Fibroblast of pulmonary artery (primary cell): ENCODE measurements around the gene PTX3.

ENCODE experiments used
- DNase-seq: peaks from one replicate; pipeline ENCODE4 v3.0.0-alpha.2; 2010; ENCODE audit warnings: low read depth
- H3K4me3 ChIP-seq: replicated peaks from 2 replicates; pipeline ENCODE4 v1.5.1; 2011; ENCODE audit warnings: low read depth, mild to moderate bottlenecking, control low read depth, low read length, moderate library complexity
- TF ChIP-seq, protein P1 (sequence below): IDR thresholded peaks from 2 replicates; pipeline ENCODE4 v1.5.1; 2011; ENCODE audit warnings: mild to moderate bottlenecking, control low read depth, low read length, inconsistent platforms; ENCODE audit errors: missing control alignments

Gene PTX3

GRCh38 chr3:157394411-157394810, 42.2 kb upstream of the PTX3 start:
- DNase-seq = no peak
- TF ChIP-seq, protein P1, sequence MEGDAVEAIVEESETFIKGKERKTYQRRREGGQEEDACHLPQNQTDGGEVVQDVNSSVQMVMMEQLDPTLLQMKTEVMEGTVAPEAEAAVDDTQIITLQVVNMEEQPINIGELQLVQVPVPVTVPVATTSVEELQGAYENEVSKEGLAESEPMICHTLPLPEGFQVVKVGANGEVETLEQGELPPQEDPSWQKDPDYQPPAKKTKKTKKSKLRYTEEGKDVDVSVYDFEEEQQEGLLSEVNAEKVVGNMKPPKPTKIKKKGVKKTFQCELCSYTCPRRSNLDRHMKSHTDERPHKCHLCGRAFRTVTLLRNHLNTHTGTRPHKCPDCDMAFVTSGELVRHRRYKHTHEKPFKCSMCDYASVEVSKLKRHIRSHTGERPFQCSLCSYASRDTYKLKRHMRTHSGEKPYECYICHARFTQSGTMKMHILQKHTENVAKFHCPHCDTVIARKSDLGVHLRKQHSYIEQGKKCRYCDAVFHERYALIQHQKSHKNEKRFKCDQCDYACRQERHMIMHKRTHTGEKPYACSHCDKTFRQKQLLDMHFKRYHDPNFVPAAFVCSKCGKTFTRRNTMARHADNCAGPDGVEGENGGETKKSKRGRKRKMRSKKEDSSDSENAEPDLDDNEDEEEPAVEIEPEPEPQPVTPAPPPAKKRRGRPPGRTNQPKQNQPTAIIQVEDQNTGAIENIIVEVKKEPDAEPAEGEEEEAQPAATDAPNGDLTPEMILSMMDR = no peak
- no peak overlapping the region for H3K4me3 ChIP-seq

GRCh38 chr3:157398598-157398997, 38.1 kb upstream of the PTX3 start:
- TF ChIP-seq, protein P1 = no peak
- H3K4me3 ChIP-seq = no peak overlapping the region
- no peak for DNase-seq

- no peak for DNase-seq
- H3K4me3 ChIP-seq = no peak overlapping the region
- TF ChIP-seq, protein P1 = no peak
Observed at GRCh38 chr3:157404381-157404780, 32.3 kb upstream of the PTX3 start.

- no peak overlapping the region for H3K4me3 ChIP-seq
- TF ChIP-seq, protein P1 = no peak
- DNase-seq = peak; percentile 64
Observed at GRCh38 chr3:157405457-157405856, 31.2 kb upstream of the PTX3 start.

GRCh38 chr3:157406394-157406793, 30.3 kb upstream of the PTX3 start:
- TF ChIP-seq, protein P1 = no peak
- H3K4me3 ChIP-seq = no peak overlapping the region

DNA sequence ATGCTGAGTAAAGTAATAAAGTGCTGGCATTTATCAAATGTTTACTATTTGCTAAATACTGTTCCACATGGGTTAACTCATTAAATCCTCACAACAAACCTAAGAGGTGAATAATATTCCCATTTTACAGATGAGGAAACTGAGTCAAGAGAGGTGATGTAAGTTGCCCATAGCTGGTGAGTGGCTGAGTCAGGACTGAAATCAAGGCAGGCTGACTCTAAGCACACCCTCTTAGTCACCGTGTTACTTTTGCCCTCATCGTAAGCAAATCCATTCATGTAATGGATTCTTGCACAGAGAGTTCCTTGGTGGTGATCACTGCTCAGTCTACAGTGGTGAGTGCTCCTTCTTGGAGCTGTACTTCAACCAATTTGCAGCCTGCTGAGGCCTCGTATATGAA, 28.9 kb upstream of the PTX3 start:
- no peak overlapping the region for H3K4me3 ChIP-seq
- DNase-seq = no peak

More at GRCh38 chr3:157406394-157406793, 30.3 kb upstream of the PTX3 start:
- DNase-seq = no peak

More for the DNA sequence above, 28.9 kb upstream of the PTX3 start:
- TF ChIP-seq, protein P1 = no peak
